K562 (cell line): ENCODE data around the gene SMIM36. TPM values are rescaled to one million over a fixed set of nuclear protein-coding genes. Genes with fewer than 3 reads are reported as not detected.

Source experiments
- CXXC5 ChIP-seq: fragments of 250-450 bp; sonication (Bioruptor Pico); IDR thresholded peaks from 2 replicates; pipeline ENCODE4 v1.8.0; 2022; ENCODE audit warnings: inconsistent platforms, mild to moderate bottlenecking, moderate library complexity
- FOSL1 ChIP-seq: fragments of 200-800 bp; sonication (Bioruptor generic); conservative IDR thresholded peaks from 2 replicates; pipeline ENCODE4 v1.6.1; 2016; ENCODE audit warnings: missing genetic modification characterization, missing compliant biosample characterization
- MEF2D ChIP-seq: conservative IDR thresholded peaks from 2 replicates; pipeline ENCODE4 v1.6.1; 2016; ENCODE audit warnings: low read depth, missing genetic modification characterization, missing compliant biosample characterization
- PPARD ChIP-seq: fragments of 250-450 bp; sonication (Bioruptor Pico); IDR thresholded peaks from 2 replicates; pipeline ENCODE4 v1.8.0; 2022; ENCODE audit warnings: inconsistent platforms, mild to moderate bottlenecking, moderate library complexity
- SAP30 ChIP-seq: fragments of 200-600 bp; sonication (generic); IDR thresholded peaks from 2 replicates; pipeline ENCODE4 v1.6.1; 2012; ENCODE audit warnings: borderline replicate concordance, low read depth, mild to moderate bottlenecking, moderate library complexity, low read length, control low read depth, inconsistent platforms; ENCODE audit not compliant: insufficient read depth, poor library complexity, severe bottlenecking
- SMAD1 ChIP-seq: fragments of 150-350 bp; IDR thresholded peaks from 2 replicates; pipeline ENCODE4 v1.6.1; 2014; ENCODE audit warnings: low read length, low read depth; ENCODE audit not compliant: partially characterized antibody
- SNIP1 ChIP-seq: fragments of 450-650 bp; IDR thresholded peaks from 2 replicates; pipeline ENCODE4 v1.7.1; 2017; ENCODE audit warnings: low read depth, mild to moderate bottlenecking
- TEAD1 ChIP-seq, 2 experiments: fragments of 450-650 bp in 1 of 2; sonication (generic) in 1 of 2; formaldehyde crosslinking; IDR thresholded peaks; 2 replicates each; pipeline versions ENCODE4 v1.4.0 to v1.8.0; 2020 to 2022; ENCODE audit warnings: mild to moderate bottlenecking in 2 of 2, missing genetic modification reagents in 1 of 2
- TEAD2 ChIP-seq: fragments of 450-650 bp; IDR thresholded peaks from 2 replicates; pipeline ENCODE4 v1.6.1; 2016; ENCODE audit warnings: missing genetic modification characterization, control low read depth, missing compliant biosample characterization
- ZNF3 ChIP-seq: fragments of 250-450 bp; sonication (Bioruptor Pico); IDR thresholded peaks from 2 replicates; pipeline ENCODE4 v1.5.0; 2021; ENCODE audit warnings: mild to moderate bottlenecking, moderate library complexity
- ZNF316 ChIP-seq: fragments of 450-650 bp; IDR thresholded peaks from 2 replicates; pipeline ENCODE4 v1.6.1; 2016
- polyA plus RNA-seq, 8 experiments: library from polyadenylated mRNA; depleted of rRNA in 4 of 8; stranded (reverse) in 5 of 8; unstranded in 3 of 8; fragments of >200 nt; fragmentation: Nextera tagmentation in 2 of 8; fragmentation: Illumina TruSeq in 1 of 8; extraction: Ambion mirVana in 2 of 8; extraction: Trizol in 1 of 8; gene quantifications; 2 replicates each; pipeline versions ENCODE4 v1.2.1 to v1.2.3, GENCODE V29; 2011 to 2014; ENCODE audit warnings: inconsistent platforms in 1 of 8, missing spikeins in 1 of 8
- total RNA-seq, 7 experiments: library from RNA; depleted of rRNA in 6 of 7; stranded (reverse); fragments of >200 nt in 6 of 7; fragmentation: Illumina TruSeq in 2 of 7; extraction: Trizol in 2 of 7; gene quantifications; 2 replicates each; pipeline versions ENCODE4 v1.2.1 to v1.2.3, GENCODE V29; 2011 to 2021; ENCODE audit warnings: low replicate concordance in 1 of 7
- TF ChIP-seq, protein P1 (sequence below): IDR thresholded peaks from 2 replicates; pipeline ENCODE4 v1.6.1; 2011; ENCODE audit warnings: borderline replicate concordance, low read depth, mild to moderate bottlenecking, moderate library complexity, low read length; ENCODE audit not compliant: insufficient read depth, poor library complexity, severe bottlenecking
- TF ChIP-seq, protein P2 (sequence below): fragments of 450-650 bp; formaldehyde crosslinking; IDR thresholded peaks from 2 replicates; pipeline ENCODE4 v1.4.0; 2020; ENCODE audit warnings: mild to moderate bottlenecking, moderate library complexity
- TF ChIP-seq, protein P3 (sequence below): fragments of 450-650 bp; IDR thresholded peaks from 2 replicates; pipeline ENCODE4 v1.6.1; 2016; ENCODE audit warnings: low read depth, mild to moderate bottlenecking, moderate library complexity
- TF ChIP-seq, protein P4 (sequence below): fragments of 450-650 bp; IDR thresholded peaks from 2 replicates; pipeline ENCODE4 v1.6.1; 2016; ENCODE audit warnings: mild to moderate bottlenecking
- TF ChIP-seq, protein P5 (sequence below): fragments of 250-450 bp; sonication (Bioruptor Pico); IDR thresholded peaks from 2 replicates; pipeline ENCODE4 v1.4.0; 2020; ENCODE audit warnings: borderline replicate concordance
- TF ChIP-seq, protein P6 (sequence below), 3 experiments: fragments of 200-800 bp in 1 of 3; sonication (Bioruptor generic) in 1 of 3; sonication (generic) in 1 of 3; formaldehyde crosslinking in 1 of 3; IDR thresholded peaks; 2 replicates each; pipeline versions ENCODE4 v1.6.1 to v1.8.0; 2016 to 2022; ENCODE audit warnings: mild to moderate bottlenecking in 2 of 3, missing compliant biosample characterization in 2 of 3, missing genetic modification characterization in 2 of 3, missing genetic modification reagents in 1 of 3

The SMIM36 gene
- total and polyA plus RNA-seq, 9 of the 15 experiments (the other 6 are each of a cell fraction or from before 2014, with no cell fraction given): not detected

DNA sequence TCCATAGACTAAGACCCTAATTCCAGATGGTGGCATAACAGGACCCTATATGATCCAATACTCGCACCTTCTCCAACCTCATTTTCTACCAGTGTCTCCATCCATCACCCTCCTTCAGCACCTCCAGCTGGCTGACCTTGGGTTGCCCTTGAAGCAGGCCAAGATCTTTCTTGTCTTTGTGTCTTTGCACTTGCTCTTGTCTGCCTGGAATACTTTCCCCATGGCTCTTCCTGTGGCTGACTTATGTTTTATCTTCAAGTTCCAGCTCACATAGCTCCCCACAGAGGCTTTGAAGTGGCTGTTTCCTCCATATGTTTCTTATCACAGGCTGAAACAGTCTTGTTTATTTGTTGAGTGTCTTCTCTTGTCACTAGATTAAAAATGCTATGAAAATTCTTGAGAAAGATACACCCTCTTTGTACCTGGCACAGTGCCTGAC lies 60.0 kb downstream of the SMIM36 start (continued):
- TF ChIP-seq SAP30: no peak
- 0 out of 2 replicates have a peak, but pooled peaks have one; percentile 44 for TF ChIP-seq MEF2D (tag)
- TF ChIP-seq, protein P1, sequence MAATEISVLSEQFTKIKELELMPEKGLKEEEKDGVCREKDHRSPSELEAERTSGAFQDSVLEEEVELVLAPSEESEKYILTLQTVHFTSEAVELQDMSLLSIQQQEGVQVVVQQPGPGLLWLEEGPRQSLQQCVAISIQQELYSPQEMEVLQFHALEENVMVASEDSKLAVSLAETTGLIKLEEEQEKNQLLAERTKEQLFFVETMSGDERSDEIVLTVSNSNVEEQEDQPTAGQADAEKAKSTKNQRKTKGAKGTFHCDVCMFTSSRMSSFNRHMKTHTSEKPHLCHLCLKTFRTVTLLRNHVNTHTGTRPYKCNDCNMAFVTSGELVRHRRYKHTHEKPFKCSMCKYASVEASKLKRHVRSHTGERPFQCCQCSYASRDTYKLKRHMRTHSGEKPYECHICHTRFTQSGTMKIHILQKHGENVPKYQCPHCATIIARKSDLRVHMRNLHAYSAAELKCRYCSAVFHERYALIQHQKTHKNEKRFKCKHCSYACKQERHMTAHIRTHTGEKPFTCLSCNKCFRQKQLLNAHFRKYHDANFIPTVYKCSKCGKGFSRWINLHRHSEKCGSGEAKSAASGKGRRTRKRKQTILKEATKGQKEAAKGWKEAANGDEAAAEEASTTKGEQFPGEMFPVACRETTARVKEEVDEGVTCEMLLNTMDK: no peak
- no peak for TF ChIP-seq SNIP1
- TF ChIP-seq TEAD1 (CRISPR knock-in tag; IDR thresholded peaks at IDR 0.05): peak in 1 of 2 experiments; percentile 82; a peak in 2 of 4 replicates
- TF ChIP-seq TEAD2: no peak
- no peak for TF ChIP-seq PPARD (CRISPR knock-in tag)
- TF ChIP-seq, protein P2, sequence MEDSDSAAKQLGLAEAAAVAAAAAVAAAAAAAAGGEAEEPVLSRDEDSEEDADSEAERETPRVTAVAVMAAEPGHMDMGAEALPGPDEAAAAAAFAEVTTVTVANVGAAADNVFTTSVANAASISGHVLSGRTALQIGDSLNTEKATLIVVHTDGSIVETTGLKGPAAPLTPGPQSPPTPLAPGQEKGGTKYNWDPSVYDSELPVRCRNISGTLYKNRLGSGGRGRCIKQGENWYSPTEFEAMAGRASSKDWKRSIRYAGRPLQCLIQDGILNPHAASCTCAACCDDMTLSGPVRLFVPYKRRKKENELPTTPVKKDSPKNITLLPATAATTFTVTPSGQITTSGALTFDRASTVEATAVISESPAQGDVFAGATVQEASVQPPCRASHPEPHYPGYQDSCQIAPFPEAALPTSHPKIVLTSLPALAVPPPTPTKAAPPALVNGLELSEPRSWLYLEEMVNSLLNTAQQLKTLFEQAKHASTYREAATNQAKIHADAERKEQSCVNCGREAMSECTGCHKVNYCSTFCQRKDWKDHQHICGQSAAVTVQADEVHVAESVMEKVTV (CRISPR knock-in tag): 0 out of 2 replicates have a peak, but pooled peaks have one; percentile 11
- no peak; the same call in 1 of the 2 replicates for TF ChIP-seq CXXC5 (CRISPR knock-in tag)
- TF ChIP-seq, protein P3, sequence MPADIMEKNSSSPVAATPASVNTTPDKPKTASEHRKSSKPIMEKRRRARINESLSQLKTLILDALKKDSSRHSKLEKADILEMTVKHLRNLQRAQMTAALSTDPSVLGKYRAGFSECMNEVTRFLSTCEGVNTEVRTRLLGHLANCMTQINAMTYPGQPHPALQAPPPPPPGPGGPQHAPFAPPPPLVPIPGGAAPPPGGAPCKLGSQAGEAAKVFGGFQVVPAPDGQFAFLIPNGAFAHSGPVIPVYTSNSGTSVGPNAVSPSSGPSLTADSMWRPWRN: peak; percentile 77
- peak; percentile 79 for TF ChIP-seq FOSL1
- peak; percentile 65 for TF ChIP-seq SMAD1
- TF ChIP-seq, protein P4, sequence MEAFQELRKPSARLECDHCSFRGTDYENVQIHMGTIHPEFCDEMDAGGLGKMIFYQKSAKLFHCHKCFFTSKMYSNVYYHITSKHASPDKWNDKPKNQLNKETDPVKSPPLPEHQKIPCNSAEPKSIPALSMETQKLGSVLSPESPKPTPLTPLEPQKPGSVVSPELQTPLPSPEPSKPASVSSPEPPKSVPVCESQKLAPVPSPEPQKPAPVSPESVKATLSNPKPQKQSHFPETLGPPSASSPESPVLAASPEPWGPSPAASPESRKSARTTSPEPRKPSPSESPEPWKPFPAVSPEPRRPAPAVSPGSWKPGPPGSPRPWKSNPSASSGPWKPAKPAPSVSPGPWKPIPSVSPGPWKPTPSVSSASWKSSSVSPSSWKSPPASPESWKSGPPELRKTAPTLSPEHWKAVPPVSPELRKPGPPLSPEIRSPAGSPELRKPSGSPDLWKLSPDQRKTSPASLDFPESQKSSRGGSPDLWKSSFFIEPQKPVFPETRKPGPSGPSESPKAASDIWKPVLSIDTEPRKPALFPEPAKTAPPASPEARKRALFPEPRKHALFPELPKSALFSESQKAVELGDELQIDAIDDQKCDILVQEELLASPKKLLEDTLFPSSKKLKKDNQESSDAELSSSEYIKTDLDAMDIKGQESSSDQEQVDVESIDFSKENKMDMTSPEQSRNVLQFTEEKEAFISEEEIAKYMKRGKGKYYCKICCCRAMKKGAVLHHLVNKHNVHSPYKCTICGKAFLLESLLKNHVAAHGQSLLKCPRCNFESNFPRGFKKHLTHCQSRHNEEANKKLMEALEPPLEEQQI: no peak
- no peak for TF ChIP-seq ZNF3 (CRISPR knock-in tag)
- TF ChIP-seq, protein P5, sequence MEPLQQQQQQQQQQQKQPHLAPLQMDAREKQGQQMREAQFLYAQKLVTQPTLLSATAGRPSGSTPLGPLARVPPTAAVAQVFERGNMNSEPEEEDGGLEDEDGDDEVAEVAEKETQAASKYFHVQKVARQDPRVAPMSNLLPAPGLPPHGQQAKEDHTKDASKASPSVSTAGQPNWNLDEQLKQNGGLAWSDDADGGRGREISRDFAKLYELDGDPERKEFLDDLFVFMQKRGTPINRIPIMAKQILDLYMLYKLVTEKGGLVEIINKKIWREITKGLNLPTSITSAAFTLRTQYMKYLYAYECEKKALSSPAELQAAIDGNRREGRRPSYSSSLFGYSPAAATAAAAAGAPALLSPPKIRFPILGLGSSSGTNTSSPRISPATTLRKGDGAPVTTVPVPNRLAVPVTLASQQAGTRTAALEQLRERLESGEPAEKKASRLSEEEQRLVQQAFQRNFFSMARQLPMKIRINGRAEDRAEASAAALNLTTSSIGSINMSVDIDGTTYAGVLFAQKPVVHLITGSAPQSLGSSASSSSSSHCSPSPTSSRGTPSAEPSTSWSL: no peak
- TF ChIP-seq ZNF316: no peak
- TF ChIP-seq, protein P6, sequence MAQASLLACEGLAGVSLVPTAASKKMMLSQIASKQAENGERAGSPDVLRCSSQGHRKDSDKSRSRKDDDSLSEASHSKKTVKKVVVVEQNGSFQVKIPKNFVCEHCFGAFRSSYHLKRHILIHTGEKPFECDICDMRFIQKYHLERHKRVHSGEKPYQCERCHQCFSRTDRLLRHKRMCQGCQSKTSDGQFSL (CRISPR knock-in tag; IDR thresholded peaks at IDR 0.05): no peak
- TF ChIP-seq, protein P6 (tag; IDR thresholded peaks at IDR 0.05): no peak
